ENCODE results near the gene TTLL11.

Gene TTLL11

GRCh38 chr9:122134822-122135528, 41.9 kb upstream of the TTLL11 start:
- no peak overlapping the region for H3K4me3 ChIP-seq (ENCODE audit: low read depth, low read length)
- no peak for TF ChIP-seq CTCF (IDR thresholded peaks at IDR 0.05; ENCODE audit: control insufficient read depth, extremely low read depth, insufficient read depth)
- DNase-seq (ENCODE audit: low read depth): no peak

- TF ChIP-seq CTCF (IDR thresholded peaks at IDR 0.05; ENCODE audit: control insufficient read depth, extremely low read depth, insufficient read depth): no peak
- no peak for DNase-seq (ENCODE audit: low read depth)
- no peak overlapping the region for H3K4me3 ChIP-seq (ENCODE audit: low read depth, low read length)
Observed at GRCh38 chr9:122133984-122134535, 41.0 kb upstream of the TTLL11 start.

GRCh38 chr9:122133263-122133983, 40.3 kb upstream of the TTLL11 start:
- no peak for TF ChIP-seq CTCF (IDR thresholded peaks at IDR 0.05; ENCODE audit: control insufficient read depth, extremely low read depth, insufficient read depth)
- H3K4me3 ChIP-seq (ENCODE audit: low read depth, low read length): no peak overlapping the region
- DNase-seq (ENCODE audit: low read depth): no peak

- DNase-seq (ENCODE audit: low read depth): no peak
- no peak overlapping the region for H3K4me3 ChIP-seq (ENCODE audit: low read depth, low read length)
- no peak for TF ChIP-seq CTCF (IDR thresholded peaks at IDR 0.05; ENCODE audit: control insufficient read depth, extremely low read depth, insufficient read depth)
Observed at GRCh38 chr9:122132539-122132938, 39.4 kb upstream of the TTLL11 start.

- no peak for DNase-seq (ENCODE audit: low read depth)
- TF ChIP-seq CTCF (IDR thresholded peaks at IDR 0.05; ENCODE audit: control insufficient read depth, extremely low read depth, insufficient read depth): no peak
- no peak overlapping the region for H3K4me3 ChIP-seq (ENCODE audit: low read depth, low read length)
Observed at GRCh38 chr9:122131401-122132001, 38.4 kb upstream of the TTLL11 start.

- DNase-seq (ENCODE audit: low read depth): no peak
- no peak overlapping the region for H3K4me3 ChIP-seq (ENCODE audit: low read depth, low read length)
- no peak for TF ChIP-seq CTCF (IDR thresholded peaks at IDR 0.05; ENCODE audit: control insufficient read depth, extremely low read depth, insufficient read depth)
Observed at GRCh38 chr9:122130837-122131236, 37.7 kb upstream of the TTLL11 start.

Measured in LNCaP clone FGC (cell line).